ENCODE measurements around the gene MZB1.

DNA sequence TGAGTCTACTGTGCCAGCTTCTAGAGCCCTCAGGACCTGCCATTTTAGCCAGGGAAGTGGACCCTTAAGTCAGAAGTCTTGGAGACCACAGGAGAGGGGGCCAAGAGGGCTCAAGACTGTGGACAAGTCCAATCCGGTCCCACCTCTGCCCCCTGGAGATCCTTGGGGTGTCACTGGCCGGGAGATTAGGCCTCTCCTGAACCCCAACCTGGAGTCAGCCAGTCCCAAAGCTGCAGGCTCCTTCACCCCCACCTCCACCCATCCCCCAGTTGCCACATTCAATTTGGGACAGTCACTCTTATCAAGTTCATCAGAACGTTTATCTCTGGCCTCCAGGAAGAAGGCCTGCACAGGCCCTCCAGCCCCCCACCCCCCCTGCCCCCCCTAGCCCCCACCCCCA, 6.9 kb downstream of the MZB1 start:
- TF ChIP-seq, protein P1, sequence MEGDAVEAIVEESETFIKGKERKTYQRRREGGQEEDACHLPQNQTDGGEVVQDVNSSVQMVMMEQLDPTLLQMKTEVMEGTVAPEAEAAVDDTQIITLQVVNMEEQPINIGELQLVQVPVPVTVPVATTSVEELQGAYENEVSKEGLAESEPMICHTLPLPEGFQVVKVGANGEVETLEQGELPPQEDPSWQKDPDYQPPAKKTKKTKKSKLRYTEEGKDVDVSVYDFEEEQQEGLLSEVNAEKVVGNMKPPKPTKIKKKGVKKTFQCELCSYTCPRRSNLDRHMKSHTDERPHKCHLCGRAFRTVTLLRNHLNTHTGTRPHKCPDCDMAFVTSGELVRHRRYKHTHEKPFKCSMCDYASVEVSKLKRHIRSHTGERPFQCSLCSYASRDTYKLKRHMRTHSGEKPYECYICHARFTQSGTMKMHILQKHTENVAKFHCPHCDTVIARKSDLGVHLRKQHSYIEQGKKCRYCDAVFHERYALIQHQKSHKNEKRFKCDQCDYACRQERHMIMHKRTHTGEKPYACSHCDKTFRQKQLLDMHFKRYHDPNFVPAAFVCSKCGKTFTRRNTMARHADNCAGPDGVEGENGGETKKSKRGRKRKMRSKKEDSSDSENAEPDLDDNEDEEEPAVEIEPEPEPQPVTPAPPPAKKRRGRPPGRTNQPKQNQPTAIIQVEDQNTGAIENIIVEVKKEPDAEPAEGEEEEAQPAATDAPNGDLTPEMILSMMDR (IDR thresholded peaks at IDR 0.05), result no peak
- TF ChIP-seq POLR2A (IDR thresholded peaks at IDR 0.05), result no peak
